IPS DF 6.9 (cell line): Measurements from ENCODE around the gene ADRA2A.
A peak's percentile ranks its signal among the peaks of the same experiment; 100 is the strongest.

Source experiments
- DNase-seq: peaks from one replicate; pipeline ENCODE4 v3.0.0-alpha.2; 2013; ENCODE audit warnings: low read depth, low spot score
- H3K27ac ChIP-seq: one replicate; pipeline ENCODE4 v1.5.1; 2013; ENCODE audit warnings: low read length, control low read depth
- H3K27me3 ChIP-seq: 2 replicates; pipeline ENCODE4 v1.6.1; 2013; ENCODE audit warnings: mild to moderate bottlenecking, low read length; ENCODE audit not compliant: control insufficient read depth, insufficient read depth
- H3K36me3 ChIP-seq: 2 replicates; pipeline ENCODE4 v1.6.1; 2013; ENCODE audit warnings: low read length; ENCODE audit not compliant: control insufficient read depth, insufficient read depth
- H3K4me1 ChIP-seq: 2 replicates; pipeline ENCODE4 v1.6.1; 2013; ENCODE audit warnings: low read length; ENCODE audit not compliant: control insufficient read depth, insufficient read depth
- H3K4me3 ChIP-seq: 2 replicates; pipeline ENCODE4 v1.5.1; 2013; ENCODE audit warnings: mild to moderate bottlenecking, low read length
- H3K9me3 ChIP-seq: 2 replicates; pipeline ENCODE4 v1.6.1; 2013; ENCODE audit warnings: low read length, inconsistent platforms; ENCODE audit not compliant: control insufficient read depth, insufficient read depth
- WGBS: extraction: QIAGEN DNeasy Blood & Tissue Kit; methylation state at CpG from one replicate; pipeline ENCODE4 v1.1.7; 2013; ENCODE audit warnings: mixed read lengths, missing lambda C conversion rate; ENCODE audit not compliant: insufficient read length, insufficient coverage; 5-methylcytosine and 5-hydroxymethylcytosine counted together

ADRA2A gene

DNA sequence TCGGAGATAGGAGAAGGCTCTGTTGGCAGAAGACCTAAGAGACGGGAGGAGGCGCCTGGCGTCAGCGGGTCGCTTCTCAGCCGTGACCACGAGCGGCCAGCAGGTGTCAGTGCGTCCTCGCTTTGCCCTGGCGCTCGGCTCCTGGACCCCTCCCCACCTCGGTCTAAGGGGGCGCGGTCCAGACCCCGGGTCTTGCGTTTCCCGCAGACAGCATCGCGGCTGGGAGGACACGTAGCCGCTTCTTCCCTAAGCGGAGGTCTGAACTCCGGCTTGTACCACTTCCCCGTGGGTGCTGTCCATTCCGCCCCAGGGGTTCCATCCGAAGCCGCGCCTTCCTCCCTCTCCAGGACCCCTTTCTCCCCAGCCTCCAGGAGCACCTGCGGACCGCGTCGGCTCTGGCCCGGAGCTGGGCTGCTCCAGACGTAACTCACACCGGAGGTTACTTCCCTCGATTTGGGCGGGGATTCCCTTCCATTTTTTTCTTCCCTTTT is 593 bp upstream of the ADRA2A start:
- WGBS: no CpG with 5 or more reads among the region's 39 CpGs
- Histone ChIP-seq H3K9me3 (no peaks in the 10 kb centered on the region), H3K27me3 (peaks cover 21% of the 10 kb centered on the region), H3K27ac (no peak overlapping the region), H3K4me3 (peak overlapping the region; percentile 34; the same call in 1 of the 2 replicates), H3K36me3 (no peaks in the 10 kb centered on the region), H3K4me1 (peaks cover 4% of the 10 kb centered on the region)
- DNase-seq: peak; percentile 78

DNA sequence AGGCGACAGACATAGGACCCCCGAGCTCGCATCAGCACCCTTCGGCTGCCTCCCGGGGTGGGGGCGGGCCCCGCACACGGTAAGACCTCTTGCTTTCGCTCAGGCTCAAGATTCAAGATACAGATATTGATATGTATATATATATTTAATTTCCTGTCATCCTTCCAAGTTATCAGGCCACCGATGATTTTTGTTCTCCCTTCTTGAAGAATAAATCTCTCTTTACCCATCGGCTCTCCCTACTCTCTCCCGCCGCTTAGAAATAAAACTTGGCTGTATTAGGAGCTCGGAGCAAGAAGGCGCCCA is 603 bp downstream of the ADRA2A start:
- peaks cover 21% of the 10 kb centered on the region for H3K27me3 ChIP-seq
- H3K36me3 ChIP-seq: no peaks in the 10 kb centered on the region
- no peaks in the 10 kb centered on the region for H3K9me3 ChIP-seq
- no peak overlapping the region for H3K27ac ChIP-seq
- peaks cover 4% of the 10 kb centered on the region for H3K4me1 ChIP-seq
- H3K4me3 ChIP-seq: peak overlapping the region; percentile 34; the same call in 1 of the 2 replicates
- DNase-seq: no peak
- WGBS: no CpG with 5 or more reads among the region's 15 CpGs

DNA sequence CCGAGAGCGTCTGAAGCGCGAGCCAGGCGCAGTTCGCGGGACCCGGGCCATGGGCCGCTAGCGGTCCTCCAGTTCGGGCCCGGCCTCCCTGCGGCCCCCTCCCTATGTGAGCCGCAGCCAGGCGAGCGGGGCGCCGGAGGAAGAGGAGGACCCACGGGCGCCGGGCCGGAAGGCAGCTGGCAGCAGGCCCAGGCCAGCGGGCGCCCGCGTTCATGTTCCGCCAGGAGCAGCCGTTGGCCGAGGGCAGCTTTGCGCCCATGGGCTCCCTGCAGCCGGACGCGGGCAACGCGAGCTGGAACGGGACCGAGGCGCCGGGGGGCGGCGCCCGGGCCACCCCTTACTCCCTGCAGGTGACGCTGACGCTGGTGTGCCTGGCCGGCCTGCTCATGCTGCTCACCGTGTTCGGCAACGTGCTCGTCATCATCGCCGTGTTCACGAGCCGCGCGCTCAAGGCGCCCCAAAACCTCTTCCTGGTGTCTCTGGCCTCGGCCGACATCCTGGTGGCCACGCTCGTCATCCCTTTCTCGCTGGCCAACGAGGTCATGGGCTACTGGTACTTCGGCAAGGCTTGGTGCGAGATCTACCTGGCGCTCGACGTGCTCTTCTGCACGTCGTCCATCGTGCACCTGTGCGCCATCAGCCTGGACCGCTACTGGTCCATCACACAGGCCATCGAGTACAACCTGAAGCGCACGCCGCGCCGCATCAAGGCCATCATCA is 1.1 kb downstream of the ADRA2A start:
- Histone ChIP-seq H3K4me3 (peak overlapping the region; percentile 7; the same call in 1 of the 2 replicates), H3K36me3 (no peaks in the 10 kb centered on the region), H3K27ac (no peak overlapping the region), H3K27me3 (peaks cover 21% of the 10 kb centered on the region), H3K9me3 (no peaks in the 10 kb centered on the region), H3K4me1 (peaks cover 4% of the 10 kb centered on the region)
- WGBS: no CpG with 5 or more reads among the region's 78 CpGs
- no peak for DNase-seq

DNA sequence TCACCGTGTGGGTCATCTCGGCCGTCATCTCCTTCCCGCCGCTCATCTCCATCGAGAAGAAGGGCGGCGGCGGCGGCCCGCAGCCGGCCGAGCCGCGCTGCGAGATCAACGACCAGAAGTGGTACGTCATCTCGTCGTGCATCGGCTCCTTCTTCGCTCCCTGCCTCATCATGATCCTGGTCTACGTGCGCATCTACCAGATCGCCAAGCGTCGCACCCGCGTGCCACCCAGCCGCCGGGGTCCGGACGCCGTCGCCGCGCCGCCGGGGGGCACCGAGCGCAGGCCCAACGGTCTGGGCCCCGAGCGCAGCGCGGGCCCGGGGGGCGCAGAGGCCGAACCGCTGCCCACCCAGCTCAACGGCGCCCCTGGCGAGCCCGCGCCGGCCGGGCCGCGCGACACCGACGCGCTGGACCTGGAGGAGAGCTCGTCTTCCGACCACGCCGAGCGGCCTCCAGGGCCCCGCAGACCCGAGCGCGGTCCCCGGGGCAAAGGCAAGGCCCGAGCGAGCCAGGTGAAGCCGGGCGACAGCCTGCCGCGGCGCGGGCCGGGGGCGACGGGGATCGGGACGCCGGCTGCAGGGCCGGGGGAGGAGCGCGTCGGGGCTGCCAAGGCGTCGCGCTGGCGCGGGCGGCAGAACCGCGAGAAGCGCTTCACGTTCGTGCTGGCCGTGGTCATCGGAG is 1.8 kb downstream of the ADRA2A start:
- Histone ChIP-seq H3K9me3 (no peaks in the 10 kb centered on the region), H3K36me3 (no peaks in the 10 kb centered on the region), H3K4me3 (peak overlapping the region; percentile 1; the same call in 1 of the 2 replicates), H3K27ac (no peak overlapping the region), H3K27me3 (peaks cover 21% of the 10 kb centered on the region), H3K4me1 (peaks cover 4% of the 10 kb centered on the region)
- WGBS: no CpG with 5 or more reads among the region's 104 CpGs
- DNase-seq: no peak

DNA sequence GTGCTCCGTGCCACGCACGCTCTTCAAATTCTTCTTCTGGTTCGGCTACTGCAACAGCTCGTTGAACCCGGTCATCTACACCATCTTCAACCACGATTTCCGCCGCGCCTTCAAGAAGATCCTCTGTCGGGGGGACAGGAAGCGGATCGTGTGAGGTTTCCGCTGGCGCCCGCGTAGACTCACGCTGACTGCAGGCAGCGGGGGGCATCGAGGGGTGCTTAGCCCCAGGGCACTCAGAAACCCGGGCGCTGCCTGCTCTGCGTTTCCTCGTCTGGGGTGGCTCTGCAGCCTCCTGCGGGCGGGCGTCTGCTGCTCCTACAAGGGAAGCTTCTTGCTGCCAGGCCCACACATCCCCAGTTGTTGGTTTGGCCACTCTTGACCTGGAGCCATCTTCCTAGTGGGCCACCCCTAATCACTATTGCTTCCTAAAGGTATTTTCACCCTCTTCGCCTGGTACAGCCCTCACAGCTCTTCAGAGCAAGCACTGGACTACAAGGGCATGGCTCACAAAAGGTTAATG is 2.5 kb downstream of the ADRA2A start:
- Histone ChIP-seq H3K27ac (no peak overlapping the region), H3K4me1 (peaks cover 4% of the 10 kb centered on the region), H3K27me3 (peaks cover 21% of the 10 kb centered on the region), H3K4me3 (no peak overlapping the region; the same call in 1 of the 2 replicates), H3K36me3 (no peaks in the 10 kb centered on the region), H3K9me3 (no peaks in the 10 kb centered on the region)
- WGBS: no CpG with 5 or more reads among the region's 28 CpGs
- no peak for DNase-seq

DNA sequence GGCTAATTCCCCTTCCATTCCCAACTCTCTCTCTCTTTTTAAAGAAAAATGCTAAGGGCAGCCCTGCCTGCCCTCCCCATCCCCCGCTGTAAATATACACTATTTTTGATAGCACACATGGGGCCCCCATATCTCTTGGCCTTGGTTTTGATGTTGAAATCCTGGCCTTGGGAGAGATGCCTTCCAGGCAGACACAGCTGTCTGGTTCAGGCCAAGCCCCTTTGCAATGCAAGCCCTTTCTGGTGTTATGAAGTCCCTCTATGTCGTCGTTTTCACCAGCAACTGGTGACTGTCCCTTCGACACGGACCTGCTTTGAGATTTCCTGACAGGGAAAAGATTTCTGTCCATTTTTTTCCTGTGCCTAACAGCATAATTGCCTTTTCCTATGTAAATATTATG is 3.0 kb downstream of the ADRA2A start:
- no peak for DNase-seq
- H3K4me3 ChIP-seq: no peak overlapping the region
- WGBS: no CpG with 5 or more reads among the region's 5 CpGs
- no peaks in the 10 kb centered on the region for H3K9me3 ChIP-seq
- peaks cover 21% of the 10 kb centered on the region for H3K27me3 ChIP-seq
- H3K36me3 ChIP-seq: no peaks in the 10 kb centered on the region
- H3K27ac ChIP-seq: no peak overlapping the region
- peaks cover 4% of the 10 kb centered on the region for H3K4me1 ChIP-seq

DNA sequence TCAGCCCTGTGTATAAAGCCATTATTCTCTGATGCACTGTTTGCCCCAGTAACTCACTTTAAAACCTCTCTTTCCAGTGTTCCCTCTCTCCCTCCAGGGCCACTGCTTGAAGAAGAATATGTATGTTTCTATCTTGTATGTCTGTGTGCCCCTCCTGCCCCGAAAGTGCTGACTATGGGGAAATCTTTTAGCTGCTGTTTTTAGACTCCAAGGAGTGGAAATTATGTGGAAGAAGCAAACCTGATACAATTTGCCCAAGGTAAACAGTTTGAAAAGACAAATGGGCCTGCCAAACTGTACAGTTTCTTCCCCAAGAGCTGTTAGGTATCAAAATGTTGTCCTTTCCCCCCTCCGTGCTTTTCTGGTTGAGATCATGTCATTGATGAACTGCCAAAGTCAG is 3.4 kb downstream of the ADRA2A start:
- H3K27ac ChIP-seq: no peak overlapping the region
- WGBS: no CpG with 5 or more reads among the region's 2 CpGs
- H3K4me3 ChIP-seq: no peak overlapping the region
- no peaks in the 10 kb centered on the region for H3K36me3 ChIP-seq
- peaks cover 21% of the 10 kb centered on the region for H3K27me3 ChIP-seq
- H3K9me3 ChIP-seq: no peaks in the 10 kb centered on the region
- peaks cover 4% of the 10 kb centered on the region for H3K4me1 ChIP-seq
- DNase-seq: no peak

DNA sequence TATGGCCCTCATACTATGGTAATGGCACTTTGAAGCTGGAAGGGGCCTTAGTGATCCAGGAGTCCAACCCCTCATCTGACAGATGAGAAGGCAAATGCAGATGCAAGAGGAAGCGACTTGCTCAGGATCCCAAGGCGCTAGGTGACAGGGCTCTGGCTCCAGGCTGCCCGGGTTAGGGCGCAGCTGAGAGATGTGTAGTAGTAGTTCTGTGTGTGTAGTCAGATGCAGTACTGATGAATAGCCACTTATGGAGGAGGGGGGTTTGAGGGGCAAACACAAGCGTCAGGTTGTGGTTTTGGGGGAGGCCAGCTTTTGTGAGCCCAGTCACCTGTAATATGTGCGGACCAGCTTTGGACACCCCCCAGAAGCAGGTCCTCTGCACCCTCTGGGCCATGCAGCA is 4.8 kb downstream of the ADRA2A start:
- Histone ChIP-seq H3K36me3 (no peaks in the 10 kb centered on the region), H3K4me1 (peaks cover 4% of the 10 kb centered on the region), H3K4me3 (no peak overlapping the region), H3K27ac (no peak overlapping the region), H3K27me3 (peaks cover 21% of the 10 kb centered on the region), H3K9me3 (no peaks in the 10 kb centered on the region)
- no CpG with 5 or more reads among the region's 6 CpGs for WGBS
- no peak for DNase-seq

DNA sequence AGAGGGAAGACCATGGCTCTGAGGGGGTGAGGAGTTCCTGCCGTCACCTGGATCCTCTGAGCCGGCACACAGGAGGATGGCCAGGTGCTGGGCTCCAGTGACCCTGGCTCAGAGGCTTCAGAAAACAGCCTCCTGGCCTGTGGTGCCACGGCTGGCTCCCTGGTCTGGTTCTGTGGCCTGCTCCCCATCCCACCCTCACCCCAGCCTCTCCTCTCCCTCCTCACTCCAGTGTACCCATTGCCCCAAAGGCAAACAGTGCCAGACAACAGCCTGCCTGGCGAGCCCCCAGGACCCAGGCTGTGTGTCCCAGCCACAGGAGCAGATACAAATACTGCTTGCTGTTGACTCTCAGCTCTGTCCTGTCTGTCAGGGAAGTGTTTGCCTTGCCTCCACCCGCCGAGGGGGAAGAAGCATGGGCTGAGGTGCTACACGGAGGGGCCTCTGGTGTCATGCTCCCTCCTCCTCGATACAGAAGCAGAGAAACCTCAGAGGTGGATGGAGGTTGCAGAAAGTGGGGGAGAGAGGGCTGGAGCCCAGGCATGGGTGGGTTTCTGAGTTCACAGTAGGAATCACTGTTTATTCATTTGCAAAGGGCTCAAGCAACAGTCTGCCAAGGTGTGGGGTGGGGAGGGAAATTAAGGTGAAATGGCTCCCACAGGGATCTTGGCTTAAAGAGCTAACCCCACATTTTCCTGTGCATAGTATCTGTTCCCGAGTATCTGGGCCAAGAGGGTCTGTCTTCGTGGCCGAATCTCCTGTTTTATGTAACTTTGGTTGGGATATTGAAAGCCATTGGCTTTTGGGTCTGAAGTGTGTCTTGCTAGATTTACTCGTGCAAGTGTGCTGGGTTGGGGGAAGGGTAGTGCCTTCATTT is 5.5 kb downstream of the ADRA2A start:
- no peak for DNase-seq
- peaks cover 4% of the 10 kb centered on the region for H3K4me1 ChIP-seq
- H3K27ac ChIP-seq: no peak overlapping the region
- no CpG with 5 or more reads among the region's 12 CpGs for WGBS
- no peak overlapping the region for H3K4me3 ChIP-seq
- H3K9me3 ChIP-seq: no peaks in the 10 kb centered on the region
- peaks cover 20% of the 10 kb centered on the region for H3K27me3 ChIP-seq
- H3K36me3 ChIP-seq: no peaks in the 10 kb centered on the region
